KMS-11 (cell line): ENCODE data around the gene GTPBP4.
"Not testable (repeated sequence)": the region's sequence is repeated elsewhere in the genome, so short reads cannot be mapped to it uniquely, and the experiment has no call there.

Source experiments
- H2AFZ ChIP-seq: fragments of 200-600 bp; sonication (generic); 2 replicates; pipeline ENCODE4 v1.6.1; 2016; ENCODE audit warnings: antibody characterized with exemption, mixed run types, low read depth
- H3K27ac ChIP-seq: fragments of 200-600 bp; sonication (generic); 2 replicates; pipeline ENCODE4 v1.6.1; 2016; ENCODE audit warnings: mild to moderate bottlenecking, mixed run types
- H3K27me3 ChIP-seq: fragments of 200-600 bp; sonication (generic); 2 replicates; pipeline ENCODE4 v1.6.1; 2017; ENCODE audit warnings: mild to moderate bottlenecking, low read depth, mixed run types, moderate library complexity; ENCODE audit not compliant: insufficient read depth
- H3K36me3 ChIP-seq: fragments of 200-600 bp; sonication (generic); 2 replicates; pipeline ENCODE4 v1.6.1; 2017; ENCODE audit warnings: mild to moderate bottlenecking, mixed run types; ENCODE audit not compliant: insufficient read depth
- H3K4me1 ChIP-seq: fragments of 200-600 bp; sonication (generic); 2 replicates; pipeline ENCODE4 v1.6.1; 2016; ENCODE audit warnings: mild to moderate bottlenecking, low read depth, mixed run types; ENCODE audit not compliant: poor library complexity, severe bottlenecking
- H3K4me2 ChIP-seq: fragments of 200-600 bp; sonication (generic); 2 replicates; pipeline ENCODE4 v1.7.0; 2016; ENCODE audit warnings: mild to moderate bottlenecking, mixed run types
- H3K4me3 ChIP-seq: fragments of 200-600 bp; sonication (generic); IDR thresholded peaks from 2 replicates; pipeline ENCODE4 v1.6.1; 2017; ENCODE audit warnings: low read depth, low read length, mixed read lengths; ENCODE audit not compliant: insufficient read depth
- H3K79me2 ChIP-seq: fragments of 200-600 bp; sonication (generic); 2 replicates; pipeline ENCODE4 v1.6.1; 2016; ENCODE audit warnings: low read depth, mixed run types; ENCODE audit not compliant: insufficient read depth
- H3K9ac ChIP-seq: fragments of 200-600 bp; sonication (generic); 2 replicates; pipeline ENCODE4 v1.6.1; 2016; ENCODE audit warnings: mild to moderate bottlenecking, mixed run types
- H4K20me1 ChIP-seq: fragments of 200-600 bp; sonication (generic); 2 replicates; pipeline ENCODE4 v1.6.1; 2016; ENCODE audit warnings: mild to moderate bottlenecking, mixed run types; ENCODE audit not compliant: insufficient read depth
- TF ChIP-seq, protein P1 (sequence below): fragments of 200-600 bp; sonication (generic); conservative IDR thresholded peaks from 2 replicates; pipeline ENCODE4 v1.6.1; 2017; ENCODE audit warnings: low read depth, mild to moderate bottlenecking, antibody characterized with exemption, low read length, moderate library complexity, mixed read lengths

Gene GTPBP4

GRCh38 chr10:1059902-1060301 is 71.7 kb downstream of the GTPBP4 start:
- H4K20me1 ChIP-seq = 0 out of 2 replicates have a peak, but pooled peaks cover 4% of the 10 kb centered on the region
- no peaks in the 10 kb centered on the region for H3K27me3 ChIP-seq
- H3K79me2 ChIP-seq = peaks cover 58% of the 10 kb centered on the region
- no peak overlapping the region for H3K4me3 ChIP-seq
- H3K27ac ChIP-seq = no peak overlapping the region
- no peak overlapping the region for H2AFZ ChIP-seq
- no peaks in the 10 kb centered on the region for H3K36me3 ChIP-seq
- TF ChIP-seq, protein P1, sequence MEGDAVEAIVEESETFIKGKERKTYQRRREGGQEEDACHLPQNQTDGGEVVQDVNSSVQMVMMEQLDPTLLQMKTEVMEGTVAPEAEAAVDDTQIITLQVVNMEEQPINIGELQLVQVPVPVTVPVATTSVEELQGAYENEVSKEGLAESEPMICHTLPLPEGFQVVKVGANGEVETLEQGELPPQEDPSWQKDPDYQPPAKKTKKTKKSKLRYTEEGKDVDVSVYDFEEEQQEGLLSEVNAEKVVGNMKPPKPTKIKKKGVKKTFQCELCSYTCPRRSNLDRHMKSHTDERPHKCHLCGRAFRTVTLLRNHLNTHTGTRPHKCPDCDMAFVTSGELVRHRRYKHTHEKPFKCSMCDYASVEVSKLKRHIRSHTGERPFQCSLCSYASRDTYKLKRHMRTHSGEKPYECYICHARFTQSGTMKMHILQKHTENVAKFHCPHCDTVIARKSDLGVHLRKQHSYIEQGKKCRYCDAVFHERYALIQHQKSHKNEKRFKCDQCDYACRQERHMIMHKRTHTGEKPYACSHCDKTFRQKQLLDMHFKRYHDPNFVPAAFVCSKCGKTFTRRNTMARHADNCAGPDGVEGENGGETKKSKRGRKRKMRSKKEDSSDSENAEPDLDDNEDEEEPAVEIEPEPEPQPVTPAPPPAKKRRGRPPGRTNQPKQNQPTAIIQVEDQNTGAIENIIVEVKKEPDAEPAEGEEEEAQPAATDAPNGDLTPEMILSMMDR = no peak
- no peak overlapping the region for H3K9ac ChIP-seq
- H3K4me1 ChIP-seq = peaks cover 27% of the 10 kb centered on the region
- no peak overlapping the region for H3K4me2 ChIP-seq

GRCh38 chr10:1061930-1062774 is 73.9 kb downstream of the GTPBP4 start:
- Histone ChIP-seq H4K20me1 (no peaks in the 10 kb centered on the region), H3K79me2 (peaks cover 40% of the 10 kb centered on the region), H3K27me3 (no peaks in the 10 kb centered on the region), H3K4me2 (no peak overlapping the region), H3K36me3 (no peaks in the 10 kb centered on the region), H2AFZ (no peak overlapping the region), H3K4me3 (no peak overlapping the region), H3K9ac (no peak overlapping the region), H3K27ac (no peak overlapping the region), H3K4me1 (peaks cover 20% of the 10 kb centered on the region)
- TF ChIP-seq, protein P1 = no peak

DNA sequence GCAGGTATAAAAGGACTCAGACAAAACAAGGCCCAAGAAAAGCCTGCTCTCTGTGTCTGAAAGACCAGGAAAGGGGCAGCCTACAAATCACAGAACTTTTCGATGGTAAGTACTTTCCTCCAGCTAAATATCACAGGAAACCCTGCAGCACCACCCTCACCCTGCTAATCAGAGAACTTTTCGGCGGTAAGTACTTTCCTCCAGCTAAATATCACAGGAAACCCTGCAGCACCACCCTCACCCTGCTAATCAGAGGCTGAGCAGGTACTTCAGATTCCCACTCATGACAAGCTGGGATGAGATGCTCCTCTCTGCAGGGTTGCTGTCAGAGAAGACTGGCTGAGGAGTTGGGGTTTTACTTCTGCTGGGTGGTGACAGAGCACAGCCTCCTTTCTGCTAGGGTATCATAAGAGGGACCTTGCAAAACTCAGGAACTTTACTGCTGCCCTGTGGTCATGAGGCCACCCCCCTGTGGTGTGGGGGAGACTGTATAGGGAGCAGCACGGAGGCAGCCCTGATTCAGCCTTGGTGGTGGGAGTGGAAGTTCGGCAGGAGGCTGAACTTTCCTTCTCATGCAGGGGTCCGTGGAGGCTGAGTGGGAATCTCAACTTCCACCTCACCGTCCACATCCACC is 75.1 kb downstream of the GTPBP4 start:
- H3K27me3 ChIP-seq = no peaks in the 10 kb centered on the region
- H3K4me1 ChIP-seq = peaks cover 10% of the 10 kb centered on the region
- H3K4me2 ChIP-seq = no peak overlapping the region
- TF ChIP-seq, protein P1 = no peak
- no peak overlapping the region for H3K27ac ChIP-seq
- H4K20me1 ChIP-seq = no peaks in the 10 kb centered on the region
- no peak overlapping the region for H2AFZ ChIP-seq
- H3K9ac ChIP-seq = no peak overlapping the region
- peaks cover 28% of the 10 kb centered on the region for H3K79me2 ChIP-seq
- no peaks in the 10 kb centered on the region for H3K36me3 ChIP-seq
- no peak overlapping the region for H3K4me3 ChIP-seq

GRCh38 chr10:1064964-1065247 is 76.7 kb downstream of the GTPBP4 start:
- H3K4me3 ChIP-seq = no peak overlapping the region
- peaks cover 15% of the 10 kb centered on the region for H3K79me2 ChIP-seq
- no peaks in the 10 kb centered on the region for H3K27me3 ChIP-seq
- H3K9ac ChIP-seq = no peak overlapping the region
- no peaks in the 10 kb centered on the region for H3K4me1 ChIP-seq
- no peak overlapping the region for H3K4me2 ChIP-seq
- no peak overlapping the region for H3K27ac ChIP-seq
- no peaks in the 10 kb centered on the region for H3K36me3 ChIP-seq
- H4K20me1 ChIP-seq = no peaks in the 10 kb centered on the region
- H2AFZ ChIP-seq = no peak overlapping the region
- TF ChIP-seq, protein P1 = no peak

DNA sequence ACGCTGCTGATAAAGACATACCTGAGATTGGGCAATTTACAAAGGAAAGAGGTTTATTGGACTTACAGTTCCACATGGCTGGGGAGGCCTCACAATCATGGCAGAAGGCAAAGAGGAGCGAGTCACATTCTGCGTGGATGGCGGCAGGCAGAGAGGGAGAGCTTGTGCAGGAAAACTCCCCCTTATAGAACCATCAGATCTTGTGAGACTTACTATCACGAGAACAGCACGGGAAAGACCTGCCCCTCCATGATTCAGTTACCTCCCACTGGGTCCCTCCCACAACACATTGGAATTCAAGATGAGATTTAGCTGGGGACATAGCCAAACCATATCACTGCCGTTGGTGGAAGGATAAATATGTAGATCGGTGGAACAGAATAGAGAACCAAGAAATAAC is 78.5 kb downstream of the GTPBP4 start:
- H3K9ac ChIP-seq, H2AFZ ChIP-seq, H4K20me1 ChIP-seq, H3K36me3 ChIP-seq, H3K27ac ChIP-seq, H3K4me2 ChIP-seq, H3K4me3 ChIP-seq, H3K4me1 ChIP-seq, H3K27me3 ChIP-seq, H3K79me2 ChIP-seq: not testable (repeated sequence)
